K562 (cell line): ENCODE data around the gene SAPCD1.
A peak's percentile ranks its signal among the peaks of the same experiment; 100 is the strongest.

Source experiments
- CHD2 ChIP-seq: IDR thresholded peaks from 2 replicates; pipeline ENCODE4 v1.6.1; 2011; ENCODE audit warnings: low read depth, low read length
- CTCF ChIP-seq, 3 experiments: IDR thresholded peaks in 2 of 3; conservative IDR thresholded peaks in 1 of 3; 2 replicates each; pipeline ENCODE4 v1.5.1; 2011 to 2012; ENCODE audit warnings: low read length in 3 of 3, mild to moderate bottlenecking in 3 of 3, control low read depth in 2 of 3, improper control_type of control experiment in 1 of 3, inconsistent platforms in 1 of 3, low read depth in 1 of 3, mixed read lengths in 1 of 3, moderate library complexity in 1 of 3; ENCODE audit not compliant: insufficient read depth in 2 of 3
- EGR1 ChIP-seq: fragments of 450-650 bp; conservative IDR thresholded peaks from 2 replicates; pipeline ENCODE4 v1.6.1; 2017; ENCODE audit warnings: mild to moderate bottlenecking
- ESRRA ChIP-seq: fragments of 450-650 bp; IDR thresholded peaks from 2 replicates; pipeline ENCODE4 v1.6.1; 2014; ENCODE audit warnings: low read depth, mild to moderate bottlenecking, moderate library complexity, borderline replicate concordance
- FOXA1 ChIP-seq: fragments of 450-650 bp; IDR thresholded peaks from 2 replicates; pipeline ENCODE4 v1.6.1; 2016; ENCODE audit warnings: mild to moderate bottlenecking, borderline replicate concordance
- FOXK2 ChIP-seq, 2 experiments: fragments of 450-650 bp; IDR thresholded peaks in 1 of 2; conservative IDR thresholded peaks in 1 of 2; 2 replicates each; pipeline ENCODE4 v1.6.1; 2016; ENCODE audit warnings: low read depth in 2 of 2, mild to moderate bottlenecking in 1 of 2
- NBN ChIP-seq: fragments of 450-650 bp; IDR thresholded peaks from 2 replicates; pipeline ENCODE4 v1.6.1; 2016; ENCODE audit warnings: low read depth, mild to moderate bottlenecking
- SMC3 ChIP-seq: conservative IDR thresholded peaks from 2 replicates; pipeline ENCODE4 v1.6.1; 2011; ENCODE audit warnings: low read depth, low read length, improper control_type of control experiment; ENCODE audit not compliant: insufficient read depth

DNA sequence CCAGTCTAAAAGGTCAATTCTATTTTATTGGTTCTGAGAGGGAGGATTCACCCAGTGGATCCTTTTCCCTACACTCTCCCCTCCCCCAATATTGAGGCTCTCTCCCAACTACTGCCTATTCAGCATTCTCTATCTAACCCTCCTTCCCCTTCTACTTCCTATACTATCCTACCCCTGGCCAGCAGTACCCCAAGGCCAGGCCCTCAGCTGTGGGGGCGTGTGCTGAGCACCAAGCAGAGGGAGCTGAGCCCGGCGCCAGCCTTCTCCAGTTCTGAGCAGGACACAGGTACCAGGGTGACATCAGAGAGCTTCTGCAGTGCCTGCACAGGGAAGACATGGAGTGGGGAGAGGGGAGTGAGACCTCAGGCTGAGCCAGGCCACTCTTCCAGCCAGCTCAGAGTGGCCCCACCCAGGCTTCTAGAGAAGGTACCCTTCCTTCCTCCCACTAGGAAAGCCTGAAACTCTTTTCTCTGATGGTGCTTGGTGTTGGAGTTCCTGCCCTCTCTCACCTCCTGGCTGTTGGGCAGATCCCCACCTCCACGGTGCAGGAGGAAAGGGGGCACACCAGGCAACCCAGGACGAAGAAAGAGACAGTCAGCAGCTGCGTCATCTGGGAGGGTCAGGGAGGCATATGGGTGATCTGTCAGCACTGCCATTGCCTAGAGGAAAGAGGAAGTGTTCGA lies 35.3 kb upstream of the SAPCD1 start:
- TF ChIP-seq EGR1 (no peak), CTCF (IDR thresholded peaks at IDR 0.05 in 2 of 3, conservative IDR thresholded peaks at IDR 0.05 in 1 of 3; ENCODE audit: insufficient read depth in 2 of 3, low read depth in 1 of 3, low read length in 3 of 3) (no peak), FOXA1 (no peak), CHD2 (no peak), ESRRA (no peak), FOXK2 (conservative IDR thresholded peaks at IDR 0.05 in 1 of 2, IDR thresholded peaks at IDR 0.05 in 1 of 2; ENCODE audit: low read depth in 2 of 2) (no peak), NBN (no peak), SMC3 (0 out of 2 replicates have a peak, but pooled peaks have one; percentile 17)
